ENCODE measurements around the gene CR1.
"Not testable (repeated sequence)": the region's sequence is repeated elsewhere in the genome, so short reads cannot be mapped to it uniquely, and the experiment has no call there.

Gene CR1

DNA sequence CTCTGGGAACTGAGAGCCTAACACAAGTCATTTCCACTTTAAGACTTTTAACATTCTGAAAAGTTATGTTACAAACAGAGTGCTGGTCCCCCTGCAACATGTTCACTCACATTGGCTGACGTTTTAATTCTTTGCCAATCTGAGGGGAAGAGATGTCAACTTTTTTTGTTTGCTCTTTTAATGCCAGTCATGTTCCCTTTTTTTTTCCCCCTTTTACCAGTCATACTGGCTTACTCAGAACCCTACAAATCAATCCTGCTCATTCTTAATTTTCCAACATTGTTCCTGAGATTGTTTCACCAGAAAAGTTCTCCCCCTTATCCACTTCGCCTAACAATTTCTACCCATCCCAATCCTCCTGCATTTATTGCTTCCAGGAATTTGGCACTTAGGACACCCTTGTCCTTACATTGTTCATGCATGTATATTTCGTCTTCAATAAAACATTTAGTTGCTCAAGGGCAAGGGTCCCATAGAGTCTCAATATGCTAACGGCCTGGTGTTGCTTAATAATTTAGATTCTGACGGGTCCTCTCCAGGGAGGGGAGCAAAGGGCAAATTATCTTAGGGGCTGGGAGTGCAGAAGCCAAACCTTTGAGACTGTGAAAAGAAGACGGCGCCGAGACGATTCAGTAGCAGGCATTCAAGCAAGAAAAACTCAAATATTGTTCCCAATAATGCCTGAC is 148.4 kb downstream of the CR1 start:
- no peak for DNase-seq (ENCODE audit: low spot score)

DNA sequence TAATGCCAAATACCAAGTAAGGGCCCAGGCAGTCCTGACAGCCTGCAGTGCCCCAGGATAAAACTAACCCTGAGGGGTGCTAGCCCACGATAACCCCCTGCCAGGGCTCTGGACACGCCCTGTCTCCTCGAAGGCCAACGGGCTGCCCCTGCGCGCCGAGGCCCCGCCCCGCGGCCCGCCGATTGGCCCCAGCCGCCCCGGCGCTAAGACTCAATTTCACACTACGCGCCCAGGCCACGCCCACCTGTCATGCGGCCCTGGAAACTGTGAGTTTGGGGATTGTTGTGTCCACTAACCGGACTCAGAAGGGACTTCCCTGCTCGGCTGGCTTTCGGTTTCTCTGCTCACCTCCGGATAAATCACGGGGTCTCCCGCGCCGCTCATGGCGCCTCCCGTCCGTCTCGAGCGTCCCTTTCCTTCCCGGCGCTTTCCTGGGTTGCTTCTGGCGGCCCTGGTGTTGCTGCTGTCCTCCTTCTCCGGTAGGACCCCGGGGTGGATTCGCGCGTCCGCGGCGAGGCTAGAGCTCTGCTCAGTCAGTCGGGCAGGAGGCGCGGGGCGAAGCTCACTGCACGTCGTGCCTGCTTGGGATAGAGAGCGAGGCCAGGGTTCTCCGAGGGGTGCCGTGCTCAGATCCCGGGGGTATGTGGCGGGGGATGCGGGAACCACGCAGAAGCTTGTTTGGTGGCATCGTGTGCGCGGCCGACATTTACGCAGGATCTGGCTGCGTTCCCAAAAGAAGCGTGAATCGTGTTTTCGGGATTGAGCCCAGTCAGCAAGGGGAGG is 149.1 kb downstream of the CR1 start, which contains the start of gene CR1L:
Gene CR1L, plus strand, starts transcription at position 282 of the 783 bp plus-strand sequence. Its CDS starts 101 bp downstream, at position 383.
- no peak for DNase-seq (ENCODE audit: low spot score)

DNA sequence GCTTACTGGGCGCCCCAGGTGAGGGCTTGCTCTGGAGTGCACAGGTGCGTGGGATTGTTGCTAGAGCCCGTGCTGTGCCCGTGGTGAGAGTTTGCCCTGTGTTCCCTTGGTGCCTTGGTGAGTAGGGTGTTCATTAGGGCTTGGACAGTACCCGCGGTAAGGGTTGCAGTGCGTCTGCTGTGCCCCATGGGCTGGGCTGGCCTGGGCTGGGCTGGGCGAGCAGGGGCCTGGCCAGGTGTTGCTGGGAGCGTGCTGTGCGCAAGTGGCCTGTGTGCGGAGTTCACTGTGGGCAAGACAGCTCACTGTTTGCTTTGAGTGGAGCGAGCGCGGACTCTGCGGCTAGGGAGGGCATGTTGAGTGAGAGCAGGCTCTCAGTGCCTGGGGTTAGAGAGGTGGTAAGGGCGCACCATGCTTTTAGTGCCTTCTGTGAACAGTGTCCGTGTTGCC is 149.7 kb downstream of the CR1 start:
- DNase-seq (ENCODE audit: low spot score), result no peak

DNA sequence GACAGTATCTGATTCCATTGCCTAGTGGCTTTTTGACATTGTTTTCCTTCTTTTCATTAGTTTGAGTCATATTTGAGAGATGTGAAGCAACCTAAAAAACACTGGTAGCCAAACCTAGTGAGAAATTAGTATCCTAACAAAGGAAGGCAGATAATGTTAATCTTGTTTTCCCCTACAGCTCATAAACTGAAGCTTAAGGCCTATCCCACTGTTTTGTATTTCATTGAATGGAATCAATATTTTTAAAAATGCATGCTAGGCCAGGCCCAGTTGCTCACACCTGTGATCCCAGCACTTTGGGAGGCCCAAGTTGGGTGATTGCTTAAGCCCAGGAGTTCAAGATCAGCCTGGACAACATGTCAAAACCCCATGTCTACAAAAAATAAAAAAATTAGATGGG is 150.2 kb downstream of the CR1 start:
- DNase-seq (ENCODE audit: low spot score), result no peak

DNA sequence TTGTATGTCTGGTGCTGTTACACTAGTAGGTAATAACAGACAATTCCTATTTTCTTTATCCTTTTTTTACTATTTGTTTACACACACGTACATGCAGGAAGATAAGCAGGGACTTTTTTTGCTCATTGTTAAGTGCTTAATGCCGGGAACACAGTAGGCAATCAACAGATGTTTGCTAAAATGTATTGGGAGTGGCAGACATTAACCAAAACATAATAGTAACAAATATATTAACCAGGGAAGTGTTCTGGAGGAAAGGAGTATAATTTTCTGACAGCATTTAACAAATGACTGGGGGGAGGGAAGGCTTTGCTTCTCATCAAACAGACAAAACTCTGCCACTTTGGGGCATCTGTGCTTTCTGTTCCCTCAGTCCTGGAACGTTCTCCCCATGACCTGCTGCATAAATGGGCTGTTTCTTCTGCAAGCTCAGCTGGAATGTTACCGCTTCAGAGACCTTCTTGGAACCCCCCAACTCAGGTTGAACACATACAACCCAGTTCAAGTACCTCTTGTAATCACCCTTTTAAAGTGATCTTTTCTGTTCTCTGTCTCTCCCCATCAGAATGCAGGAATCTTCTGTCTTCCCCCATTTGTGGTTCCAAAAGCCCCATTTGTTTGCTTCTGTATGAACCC is 151.1 kb downstream of the CR1 start:
- DNase-seq (ENCODE audit: low spot score), result no peak

DNA sequence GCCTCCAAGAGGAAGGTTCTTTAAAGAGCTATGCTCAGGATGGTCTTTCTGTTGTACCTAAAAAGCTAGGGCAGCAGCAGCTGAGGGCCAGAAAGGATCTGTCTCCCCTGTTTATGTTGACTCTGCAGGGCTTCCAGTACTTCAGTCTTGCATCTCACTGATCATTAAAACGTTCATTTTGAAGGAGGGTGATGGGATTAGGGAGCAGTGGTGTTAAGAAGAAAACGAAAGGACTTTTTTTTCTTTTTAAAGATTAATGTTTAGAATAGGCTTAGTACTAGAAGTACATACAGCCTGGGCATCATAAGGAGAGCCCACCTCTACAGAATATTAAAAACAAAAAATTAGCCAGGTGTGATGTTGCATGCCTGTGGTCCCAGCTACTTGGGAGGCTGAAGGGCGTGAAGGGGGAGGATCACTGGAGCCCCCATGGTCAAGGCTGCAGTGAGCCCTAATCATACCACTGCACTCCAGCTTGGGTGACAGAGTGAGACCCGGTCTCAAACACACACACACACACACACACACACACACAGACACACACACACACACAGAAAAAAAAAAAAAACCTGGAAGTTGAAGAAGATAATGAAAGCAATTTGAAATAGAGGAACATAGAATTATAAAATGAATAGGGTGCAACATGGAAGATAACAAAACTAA is 151.8 kb downstream of the CR1 start:
- no peak for DNase-seq (ENCODE audit: low spot score)

DNA sequence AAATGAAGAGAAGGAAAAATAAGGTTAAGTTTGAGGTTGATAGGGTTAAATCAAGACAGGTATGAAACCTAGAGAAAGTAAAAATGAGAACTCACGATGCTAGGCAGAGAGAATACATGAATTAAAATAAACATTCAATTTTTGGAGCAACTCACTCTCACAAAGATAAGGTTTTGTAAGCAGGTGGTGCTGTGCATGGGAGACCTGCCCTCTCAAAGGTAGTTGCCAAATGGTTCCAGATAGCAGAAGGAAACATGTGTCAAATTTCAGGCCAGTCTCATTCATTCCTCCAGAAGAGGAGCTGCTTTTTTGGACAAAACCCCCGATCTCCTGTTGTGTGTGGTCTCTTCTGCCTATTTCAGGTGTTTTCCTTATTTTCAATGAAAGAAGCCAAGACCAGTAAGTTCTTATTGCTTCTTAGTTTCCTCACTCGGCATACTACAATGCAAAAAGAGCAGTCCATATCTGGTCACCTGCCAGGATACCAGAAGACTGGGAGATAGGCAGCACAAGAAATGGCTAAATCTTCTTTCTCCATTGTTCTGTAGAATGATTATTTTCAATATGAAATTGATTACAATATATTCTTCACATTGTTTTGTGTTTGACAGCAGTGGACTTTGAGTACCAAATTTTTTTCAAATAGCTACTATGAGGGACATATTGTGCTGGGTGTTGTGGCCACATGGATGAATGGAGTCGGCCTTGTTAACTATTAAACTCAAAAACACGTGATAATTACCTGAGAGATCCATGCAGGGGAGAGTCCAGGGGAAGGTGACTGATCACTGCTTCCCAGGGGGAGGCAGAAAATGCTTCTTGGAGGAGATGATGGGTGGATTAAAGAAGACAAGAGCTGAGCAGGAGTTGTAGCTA is 152.6 kb downstream of the CR1 start:
- no peak for DNase-seq (ENCODE audit: low spot score)

DNA sequence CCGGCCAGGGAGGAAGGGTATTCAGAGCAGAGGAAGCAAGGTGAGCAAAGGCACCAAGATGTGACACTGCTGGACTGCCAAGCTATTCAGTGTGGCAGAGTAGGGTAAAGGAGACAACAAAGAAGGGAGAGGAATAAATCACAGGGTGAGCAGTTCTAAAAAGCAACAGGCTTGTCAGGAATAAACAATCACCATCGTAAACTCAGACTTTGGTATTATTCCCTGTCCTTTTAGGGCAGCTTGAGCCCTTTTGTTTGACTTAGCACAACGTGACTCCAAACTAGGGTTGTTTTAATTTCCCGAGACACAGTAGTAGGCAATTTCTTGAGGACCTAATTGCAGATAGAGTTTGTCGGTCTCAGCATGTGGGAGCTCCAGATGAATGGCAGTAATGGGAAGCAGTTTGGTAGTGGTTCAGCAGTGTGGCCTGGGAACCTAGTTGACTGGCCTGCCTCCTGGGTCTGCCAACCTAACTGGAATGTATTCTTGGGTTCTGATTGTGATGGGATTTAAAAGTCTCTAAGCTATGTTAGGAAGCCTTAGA is 153.3 kb downstream of the CR1 start:
- DNase-seq (ENCODE audit: low spot score), result no peak

DNA sequence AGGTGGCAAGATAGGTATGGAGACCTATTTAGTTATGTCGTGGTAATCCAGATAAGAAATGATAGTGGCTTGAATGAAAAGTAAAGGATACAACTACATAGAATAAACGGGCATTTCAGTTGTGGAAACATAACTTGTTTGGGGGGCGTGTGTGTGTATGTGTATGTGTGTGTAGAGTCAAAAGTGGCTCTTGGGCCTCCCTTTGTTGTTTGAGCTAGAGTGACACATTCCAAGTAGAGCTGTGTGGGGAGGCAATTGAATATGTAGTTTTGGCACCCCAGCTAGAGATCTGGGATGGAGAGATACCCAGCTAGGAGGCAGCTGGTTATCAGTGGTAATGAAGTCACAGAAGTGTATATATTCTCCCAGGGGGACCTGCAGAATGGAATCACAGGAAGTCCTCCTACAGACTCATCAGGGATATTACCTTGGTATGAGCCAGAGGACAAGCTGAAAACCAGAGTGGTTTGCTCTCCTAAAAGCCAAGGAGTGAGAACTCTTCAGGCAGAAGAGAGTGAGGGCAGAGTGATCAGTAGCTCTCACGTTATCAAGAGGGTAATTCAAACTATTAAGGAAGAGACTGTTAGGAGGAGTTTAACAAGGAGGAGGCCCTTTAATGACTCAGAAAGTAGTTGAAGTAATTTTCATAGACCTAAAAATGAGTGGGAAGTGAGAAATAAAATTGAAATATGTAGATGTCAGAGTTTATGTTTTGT is 154.1 kb downstream of the CR1 start:
- DNase-seq (ENCODE audit: low spot score), result no peak

DNA sequence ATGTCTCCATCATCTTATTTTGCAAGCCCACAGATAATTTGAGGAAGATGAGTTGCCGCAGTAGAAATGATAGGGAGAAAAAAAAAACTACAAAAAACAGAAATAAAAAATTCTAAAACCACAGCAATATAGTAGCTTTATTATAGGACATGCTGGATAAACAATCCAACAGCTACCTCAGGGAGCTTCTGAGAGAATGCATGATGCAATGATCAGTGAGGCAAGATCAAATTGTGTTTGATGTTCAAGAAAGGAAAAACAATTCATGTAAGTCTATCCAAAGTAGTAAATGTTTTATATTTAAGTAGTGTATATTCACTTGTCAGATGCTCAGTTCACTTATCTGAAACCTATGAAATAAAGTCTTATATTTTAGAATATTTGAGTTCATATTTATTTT is 155.6 kb downstream of the CR1 start:
- DNase-seq (ENCODE audit: low spot score), result no peak

DNA sequence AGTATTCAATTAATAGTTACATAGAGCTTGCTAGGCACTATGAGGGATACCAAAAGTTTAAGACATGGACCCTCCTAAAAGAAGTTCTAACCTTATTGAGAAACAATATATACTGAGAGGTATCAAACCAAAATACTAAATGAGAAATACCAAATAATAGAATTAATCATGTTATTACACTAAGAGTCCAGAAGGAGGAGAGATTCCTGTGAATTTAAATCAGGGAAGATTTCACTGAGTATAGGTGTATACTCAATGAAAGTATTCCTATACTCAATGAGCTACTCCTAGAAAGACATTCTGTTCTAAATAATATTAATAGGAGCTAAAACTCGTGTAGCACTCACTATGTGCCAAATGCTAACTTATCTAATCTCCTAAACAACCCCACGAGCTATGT is 158.4 kb downstream of the CR1 start:
- no peak for DNase-seq (ENCODE audit: low spot score)

DNA sequence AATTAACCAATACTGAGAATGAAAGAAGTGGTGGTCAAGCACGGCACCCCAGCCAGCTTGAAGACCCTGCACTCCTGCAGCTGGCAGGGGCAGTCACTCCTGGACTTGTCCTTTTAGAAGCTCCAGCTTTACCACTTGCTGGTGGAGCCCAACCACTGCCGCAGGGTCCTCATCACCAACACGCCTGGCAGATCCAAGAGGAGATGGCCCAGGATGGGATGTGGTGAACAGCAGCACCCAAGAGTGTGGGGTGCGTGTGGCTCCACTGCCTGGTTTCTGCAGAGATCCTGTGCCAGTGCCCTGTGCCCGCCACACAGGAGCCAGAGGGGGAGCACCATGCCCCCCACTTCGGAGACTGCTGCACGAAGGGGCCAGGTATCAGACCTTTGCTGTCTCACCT is 162.5 kb downstream of the CR1 start:
- no peak for DNase-seq (ENCODE audit: low spot score)

DNA sequence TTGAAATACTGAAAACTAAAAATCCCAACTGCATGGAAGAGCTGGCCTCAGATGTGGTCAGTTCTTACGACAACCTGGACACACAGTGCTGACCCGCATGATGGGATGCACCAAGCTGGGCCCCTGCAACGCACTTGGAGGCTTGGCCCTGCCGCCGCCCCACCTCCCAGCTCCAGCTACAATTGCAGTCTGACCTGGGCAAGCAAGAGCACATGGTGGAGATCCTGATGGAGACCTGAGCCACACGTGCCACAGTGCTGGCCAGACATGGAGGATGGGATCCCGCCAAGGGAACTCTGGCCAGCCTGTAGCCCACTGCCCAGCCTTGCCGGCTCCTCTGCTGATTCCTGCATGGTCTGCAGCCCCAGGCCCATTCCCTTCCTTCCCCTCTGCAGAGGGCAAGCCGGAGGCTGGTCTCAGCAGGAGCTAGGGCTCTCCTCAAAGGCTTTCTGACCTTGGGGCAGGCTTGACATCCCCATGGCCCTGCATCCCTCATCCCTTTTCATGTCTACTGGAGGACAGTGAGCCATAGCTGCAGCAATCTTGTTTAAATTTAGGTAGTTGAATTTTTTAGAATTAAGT is 163.0 kb downstream of the CR1 start:
- DNase-seq (ENCODE audit: low spot score), result no peak

DNA sequence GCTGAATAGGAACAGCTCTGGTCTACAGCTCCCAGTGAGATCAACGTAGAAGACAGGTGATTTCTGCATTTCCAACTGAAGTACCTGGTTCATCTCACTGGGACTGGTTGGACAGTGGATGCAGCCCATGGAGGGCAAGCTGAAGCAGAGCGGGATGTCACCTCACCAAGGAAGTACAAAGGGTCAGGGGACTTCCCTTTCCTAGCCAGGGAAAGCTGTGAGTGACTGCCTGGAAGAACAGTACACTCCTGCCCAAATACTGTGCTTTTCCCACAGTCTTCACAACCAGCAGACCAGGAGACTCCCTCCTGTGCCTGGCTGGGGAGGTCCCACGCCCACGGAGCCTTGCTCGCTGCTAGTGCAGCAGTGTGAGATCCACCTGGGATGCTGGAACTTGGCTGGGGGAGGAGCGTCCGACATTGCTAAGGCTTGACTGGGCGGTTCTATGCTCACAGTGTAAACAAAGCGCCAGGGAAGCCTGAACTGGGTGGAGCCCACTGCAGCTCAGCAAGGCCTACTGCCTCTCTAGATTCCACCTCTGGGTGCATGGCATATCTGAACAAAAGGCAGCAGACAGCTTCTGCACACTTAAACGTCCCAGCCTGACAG is 163.7 kb downstream of the CR1 start:
- peak; percentile 41 for DNase-seq (ENCODE audit: low spot score)

DNA sequence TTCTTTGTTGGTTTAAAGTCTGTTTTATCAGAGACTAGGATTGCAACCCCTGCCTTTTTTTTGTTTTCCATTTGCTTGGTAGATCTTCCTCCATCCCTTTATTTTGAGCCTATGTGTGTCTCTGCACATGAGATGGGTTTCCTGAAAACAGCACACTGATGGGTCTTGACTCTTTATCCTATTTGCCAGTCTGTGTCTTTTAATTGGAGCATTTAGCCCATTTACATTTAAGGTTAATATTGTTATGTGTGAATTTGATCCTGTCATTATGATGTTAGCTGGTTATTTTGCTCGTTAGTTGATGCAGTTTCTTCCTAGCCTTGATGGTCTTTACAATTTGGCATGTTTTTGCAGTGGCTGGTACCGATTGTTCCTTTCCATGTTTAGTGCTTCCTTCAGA is 165.5 kb downstream of the CR1 start:
- not testable (repeated sequence) for DNase-seq (ENCODE audit: low spot score)

DNA sequence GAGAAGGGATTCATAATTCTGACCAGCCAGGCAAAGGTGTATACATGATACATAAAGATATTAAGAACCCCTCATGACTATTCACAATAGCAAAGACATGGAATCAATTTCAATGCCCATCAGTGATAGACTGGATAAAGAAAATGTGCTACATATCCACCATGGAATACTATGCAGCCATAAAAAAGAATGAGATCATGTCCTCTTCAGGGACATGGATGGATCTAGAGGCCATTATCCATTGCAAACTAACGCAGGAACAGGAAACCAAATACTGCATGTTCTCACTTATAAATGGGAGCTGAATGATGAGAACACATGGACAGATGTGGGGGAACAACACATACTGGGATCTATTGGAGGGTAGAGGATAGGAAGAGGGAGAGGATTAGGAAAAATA is 170.4 kb downstream of the CR1 start:
- DNase-seq (ENCODE audit: low spot score), result no peak

DNA sequence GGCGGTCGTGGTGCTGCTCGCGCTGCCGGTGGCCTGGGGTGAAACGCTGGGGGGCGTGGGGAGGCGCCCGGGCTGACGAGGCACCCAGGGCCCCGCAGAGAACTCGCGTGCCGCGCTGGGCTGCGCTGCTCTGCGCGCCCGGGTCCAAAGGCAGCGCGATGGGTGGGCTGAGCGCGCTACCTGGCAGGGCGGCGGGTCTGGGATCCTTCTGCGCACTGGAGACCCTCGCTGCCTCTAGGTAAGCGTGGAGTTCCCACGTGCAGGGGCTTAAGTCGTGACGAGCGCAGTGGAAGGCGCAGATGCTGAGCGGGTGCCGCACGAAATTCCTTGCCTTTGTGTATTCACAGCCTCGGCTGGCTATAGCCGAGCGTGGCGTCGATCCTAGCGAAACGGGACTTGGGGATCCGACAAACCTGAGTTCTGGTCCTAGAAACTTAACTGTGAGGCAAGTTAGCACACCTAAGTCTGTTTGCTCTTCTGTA is 173.6 kb downstream of the CR1 start:
- DNase-seq (ENCODE audit: low spot score), result no peak

DNA sequence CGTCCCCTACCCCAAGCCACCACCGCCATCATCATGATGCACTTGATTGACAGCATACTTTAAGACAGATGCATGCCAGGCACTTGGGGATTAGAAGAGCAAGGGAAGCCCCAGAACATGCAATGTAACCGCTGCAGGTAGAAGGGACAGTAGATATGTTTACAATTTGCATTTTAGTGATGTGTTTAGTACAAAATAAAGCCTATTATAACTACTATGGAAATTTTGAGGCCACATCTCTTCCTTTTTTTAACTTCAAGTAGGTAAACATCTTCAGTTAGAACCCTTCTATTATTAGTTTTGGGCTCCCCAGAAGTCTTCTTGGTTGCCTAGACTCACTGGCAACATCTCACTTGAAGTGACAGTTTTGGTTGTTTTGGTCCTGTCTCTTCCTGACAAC is 174.2 kb downstream of the CR1 start:
- no peak for DNase-seq (ENCODE audit: low spot score)

DNA sequence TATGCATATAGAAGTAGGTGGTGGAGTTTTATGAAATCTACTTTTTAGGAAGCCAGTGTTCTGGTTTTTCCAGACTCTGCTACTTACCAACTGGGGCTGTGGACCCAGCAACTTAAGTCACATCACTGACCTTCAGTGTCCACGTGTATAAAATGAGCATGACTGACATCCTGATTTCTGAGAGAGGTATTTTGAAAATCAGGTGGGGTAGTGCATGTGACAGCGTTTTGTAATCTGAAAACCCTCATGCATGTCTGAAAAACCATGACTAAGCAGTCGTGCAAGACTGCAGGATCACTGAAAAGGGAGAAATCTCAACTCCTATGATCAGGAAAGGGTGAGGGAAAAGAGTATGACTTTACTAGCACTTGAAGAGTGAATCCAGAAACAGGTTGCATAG is 175.0 kb downstream of the CR1 start:
- no peak for DNase-seq (ENCODE audit: low spot score)

All from SW480 (cell line).